GM12892 (cell line): Measurements from ENCODE around the gene OS9.

Experiments
- POLR2A ChIP-seq: IDR thresholded peaks from 2 replicates; pipeline ENCODE4 v1.6.1; 2011; ENCODE audit warnings: low read depth, low read length, control low read depth
- POLR2AphosphoS5 ChIP-seq: IDR thresholded peaks from 2 replicates; pipeline ENCODE4 v1.6.1; 2011; ENCODE audit warnings: low read depth, low read length, control low read depth

GRCh38 chr12:57657744-57658143 is 36.2 kb upstream of the OS9 start:
- TF ChIP-seq POLR2AphosphoS5 (no peak), POLR2A (no peak)
